ENCODE data around the gene PGPEP1.
"Not testable (repeated sequence)": the region's sequence is repeated elsewhere in the genome, so short reads cannot be mapped to it uniquely, and the experiment has no call there.

Gene PGPEP1

DNA sequence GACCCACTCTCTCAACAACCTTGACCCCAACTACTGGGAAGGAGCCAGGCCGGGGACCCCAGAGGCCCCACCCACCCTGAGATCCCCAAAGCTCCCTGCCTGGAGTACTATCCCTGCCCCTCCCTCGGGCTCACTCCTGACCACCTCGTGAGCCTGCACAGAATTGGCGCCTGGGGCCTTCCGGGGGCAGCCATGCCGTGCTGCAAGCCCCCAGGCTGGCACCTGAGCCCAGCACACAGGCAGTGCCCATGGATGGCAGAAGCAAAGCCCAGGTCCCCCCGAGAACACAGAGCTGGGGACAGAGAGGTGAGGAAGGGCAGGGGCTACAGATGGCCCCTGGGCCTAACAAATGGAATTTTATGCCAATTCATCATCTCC lies 31.5 kb upstream of the PGPEP1 start:
- DNase-seq: no peak

DNA sequence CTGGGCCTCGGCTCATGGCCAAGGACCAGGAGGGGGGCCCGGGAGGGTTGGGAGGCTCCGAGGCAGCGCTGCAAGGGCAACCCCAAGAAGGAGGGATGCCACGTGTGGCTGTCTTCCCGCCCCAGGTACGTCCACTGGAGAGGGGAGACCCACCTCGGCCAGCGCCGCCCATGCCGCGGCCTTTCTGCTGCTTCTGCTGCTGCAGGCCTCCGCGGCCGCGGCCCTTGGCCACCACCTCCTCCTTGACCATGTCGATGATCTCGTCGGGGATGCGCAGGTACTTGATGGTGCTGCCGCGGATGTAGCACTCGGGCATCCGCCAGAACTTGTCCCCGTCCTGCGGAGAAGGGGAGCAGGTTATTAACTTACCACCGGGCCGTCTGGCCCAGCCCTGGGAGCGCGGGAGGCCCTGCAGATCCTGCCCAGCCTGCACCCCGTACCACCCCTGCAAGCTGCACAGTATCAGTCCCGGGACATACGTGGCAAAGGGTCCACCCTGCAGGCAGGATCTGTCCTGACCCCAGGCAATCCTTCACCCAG lies 30.8 kb upstream of the PGPEP1 start:
- DNase-seq: no peak

DNA sequence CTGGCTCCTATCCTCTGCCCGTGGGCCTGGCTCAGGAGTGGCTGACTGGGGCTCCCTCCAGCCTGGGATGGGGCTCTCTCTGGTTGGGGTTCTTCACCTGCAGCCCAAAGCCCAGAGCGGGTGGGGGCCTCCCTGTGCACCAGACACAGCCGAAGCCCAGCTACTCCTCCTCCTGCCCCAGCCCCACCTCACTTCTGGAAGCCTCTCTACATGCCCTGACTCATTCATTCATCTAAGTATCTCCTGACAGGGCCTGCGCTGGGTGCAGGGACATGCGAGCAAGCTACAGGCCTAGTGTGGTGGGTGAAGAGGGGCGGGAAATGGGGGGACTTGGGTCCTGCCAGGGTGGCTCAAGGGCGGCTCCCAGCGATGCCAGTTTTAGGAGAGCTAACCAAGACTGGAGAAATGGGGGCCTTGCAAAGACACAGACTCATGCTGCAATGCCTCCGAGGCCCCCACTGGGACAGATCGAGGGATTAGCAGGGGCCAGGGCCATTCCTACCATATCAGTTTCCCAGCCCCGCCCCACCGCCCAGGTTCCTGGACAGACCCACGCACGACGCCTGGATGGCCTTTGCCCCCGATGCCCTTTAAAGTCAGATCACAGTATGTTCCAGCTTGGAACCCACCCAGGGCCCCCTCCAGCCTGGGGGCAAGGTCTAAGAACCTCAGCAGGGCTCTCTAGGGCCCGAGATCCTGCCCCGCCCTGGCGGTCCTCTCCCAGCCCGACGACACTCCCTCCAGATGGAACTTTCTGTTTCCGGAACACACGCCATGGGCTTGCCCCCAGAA lies 30.1 kb upstream of the PGPEP1 start:
- DNase-seq: no peak

DNA sequence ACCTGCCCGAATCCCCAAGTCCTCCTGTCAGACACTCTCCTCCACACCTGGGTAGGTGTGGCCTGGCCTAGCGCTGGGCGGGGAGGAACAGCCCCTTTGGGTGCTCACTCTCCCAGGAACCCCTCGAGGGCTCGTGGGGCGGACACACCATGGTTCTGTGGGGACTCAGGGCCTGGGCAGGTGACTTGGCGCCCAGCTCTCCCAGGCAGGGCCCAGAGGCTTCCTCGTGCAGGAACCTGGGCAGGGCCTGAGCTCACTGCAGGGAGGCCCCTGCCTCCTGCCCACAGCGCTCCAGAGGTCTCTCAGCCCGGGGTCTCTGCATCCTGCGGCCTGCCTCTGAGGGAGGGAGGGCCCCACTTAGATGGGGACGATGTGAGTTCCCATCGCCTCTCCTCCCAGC lies 29.4 kb upstream of the PGPEP1 start:
- DNase-seq: no peak

- no peak for DNase-seq
Observed at GRCh38 chr19:18311502-18312091, 28.8 kb upstream of the PGPEP1 start.

- no peak for DNase-seq
Observed at GRCh38 chr19:18312092-18312534, 28.3 kb upstream of the PGPEP1 start.

GRCh38 chr19:18313398-18313797 lies 27.0 kb upstream of the PGPEP1 start:
- DNase-seq: no peak

DNA sequence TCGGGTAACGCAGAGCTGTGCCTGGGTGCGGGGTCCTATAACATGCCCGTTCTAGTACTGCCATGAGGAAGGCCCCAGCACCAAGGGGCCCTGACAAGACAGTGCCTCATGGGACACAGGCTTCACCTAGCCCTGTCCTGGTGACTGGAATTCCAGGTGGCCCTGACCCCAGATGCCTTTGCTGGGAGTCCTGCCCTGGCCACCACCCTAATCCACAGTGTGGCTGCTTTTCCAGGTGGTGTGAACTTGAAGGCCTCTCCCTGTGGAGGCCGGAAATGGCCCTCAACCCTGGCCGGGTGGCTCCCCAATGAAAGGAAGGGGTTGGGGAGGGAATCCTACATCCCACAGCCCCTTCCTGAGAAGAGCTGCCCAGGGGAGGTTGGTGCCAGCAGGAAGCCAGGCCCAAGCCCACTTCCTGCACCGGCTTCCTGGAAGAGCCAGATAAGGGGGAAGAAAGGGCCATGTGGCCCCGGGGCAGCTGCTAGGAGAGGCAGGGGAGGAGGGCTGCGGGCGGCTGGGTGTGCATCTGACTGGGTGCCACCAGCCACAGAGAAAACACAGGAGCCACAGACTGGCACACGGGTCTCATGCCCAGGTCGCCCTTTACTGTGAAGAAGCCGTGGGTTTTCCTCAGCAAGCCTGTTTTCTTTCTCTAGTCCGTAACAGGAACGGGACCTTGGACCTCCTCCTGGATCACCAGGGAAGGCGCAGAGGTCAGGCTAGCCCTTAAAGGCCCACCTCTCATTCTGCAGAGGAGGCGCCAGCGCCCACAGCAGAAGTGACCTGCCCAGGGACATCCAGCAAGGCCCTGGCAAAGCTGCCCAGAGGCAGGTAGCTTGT lies 22.2 kb upstream of the PGPEP1 start:
- peak in 1 of 4 experiments; percentile 26 for DNase-seq

- no peak for DNase-seq
Observed at GRCh38 chr19:18319591-18320135, 20.7 kb upstream of the PGPEP1 start.

DNA sequence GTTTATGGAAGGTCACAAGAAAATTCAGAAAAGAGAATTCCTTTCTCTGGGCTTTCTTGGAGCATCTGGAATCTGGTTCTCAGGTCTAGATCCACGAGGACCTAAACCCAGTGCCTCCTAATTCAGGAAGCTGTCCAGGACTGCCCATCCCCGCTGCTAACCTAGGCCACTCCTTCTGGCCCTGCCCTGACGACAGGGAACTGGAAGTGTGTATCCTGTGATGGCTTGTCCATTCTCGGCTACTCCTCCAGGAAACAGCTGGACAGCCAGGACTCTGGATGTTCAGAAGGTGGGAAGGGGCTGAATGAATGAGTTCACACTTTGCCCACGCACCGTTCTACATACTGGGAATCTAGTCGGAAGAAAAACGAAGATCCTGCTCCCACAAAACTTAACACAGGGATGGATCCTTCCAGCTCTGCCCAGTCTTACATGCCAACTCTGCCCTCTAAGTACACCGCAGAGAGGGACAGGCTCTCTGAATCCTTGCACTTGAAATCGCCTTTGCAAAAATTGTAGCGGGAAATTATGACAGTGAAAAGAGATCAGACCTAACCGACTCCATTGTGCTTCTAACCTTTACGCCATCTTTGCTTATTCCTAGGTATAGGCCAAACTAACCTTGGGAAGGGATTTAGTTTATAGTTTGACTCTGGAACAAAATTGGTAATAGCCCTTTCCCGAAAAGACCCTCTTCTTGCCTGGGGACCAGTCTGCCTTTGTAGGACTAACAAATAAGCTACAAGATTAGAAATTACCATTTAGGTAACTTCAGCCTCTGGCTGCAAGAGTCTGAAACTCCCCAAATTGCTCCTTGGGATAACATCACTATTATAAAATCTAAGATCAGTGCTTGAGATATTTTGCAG lies 19.3 kb upstream of the PGPEP1 start:
- DNase-seq: no peak

GRCh38 chr19:18321734-18322102 lies 18.7 kb upstream of the PGPEP1 start:
- no peak for DNase-seq

DNA sequence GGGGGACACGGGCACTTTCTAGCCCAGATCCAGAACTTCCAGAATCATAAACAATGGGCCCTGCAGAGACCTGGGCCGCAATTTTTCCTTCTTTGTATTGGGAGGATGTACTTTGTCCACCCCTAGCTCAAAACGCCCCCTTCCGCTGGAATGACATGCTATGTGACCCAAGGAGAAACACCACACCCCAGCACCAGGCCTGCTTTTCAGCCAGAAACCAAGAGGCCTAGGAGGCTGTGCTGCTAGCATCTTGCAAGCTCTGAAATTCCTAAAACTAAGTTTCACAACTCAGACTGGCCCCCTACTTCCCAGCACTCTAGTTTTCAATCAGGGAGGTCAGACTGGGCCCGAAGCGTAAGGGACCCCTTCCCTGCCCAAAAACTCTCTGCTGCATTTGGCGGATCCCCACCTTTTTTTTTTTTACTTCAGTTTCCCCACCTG lies 18.1 kb upstream of the PGPEP1 start:
- DNase-seq: no peak

DNA sequence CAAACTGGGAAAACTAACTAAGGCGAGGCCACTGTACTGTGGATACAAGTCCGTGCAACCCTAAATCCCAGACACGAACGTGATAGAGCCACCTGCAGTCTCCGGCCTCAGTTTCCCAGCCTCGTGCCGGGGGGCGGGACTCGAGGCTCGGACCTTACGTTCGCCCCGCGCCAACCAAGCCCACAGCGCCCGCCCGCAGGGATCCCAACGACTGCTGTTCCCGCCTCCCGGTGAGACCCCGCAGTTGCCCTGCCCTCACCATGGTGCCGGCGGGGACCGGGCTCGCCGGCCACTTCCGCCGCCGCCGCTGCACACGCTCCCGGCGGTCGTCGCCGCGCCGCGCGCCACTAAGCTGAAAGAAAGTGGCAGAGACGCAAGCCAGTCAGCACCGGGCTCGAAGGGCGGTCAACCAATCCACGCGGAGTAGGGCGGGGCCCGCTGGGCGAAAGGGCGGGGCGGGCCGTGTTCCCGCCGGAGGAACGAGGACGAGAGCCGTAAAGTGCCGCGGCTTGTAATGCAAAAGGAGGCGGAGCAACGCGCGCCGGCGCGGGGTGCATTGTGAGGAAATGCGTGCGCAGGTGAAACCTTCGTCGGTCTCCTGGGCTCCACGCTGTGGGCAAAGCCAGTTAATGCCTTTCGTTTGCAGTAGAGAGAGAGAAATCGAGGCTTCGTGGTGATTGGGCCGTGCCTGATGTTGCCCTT lies 17.5 kb upstream of the PGPEP1 start, which contains the start of gene LSM4:
TSS of gene LSM4 (minus strand) at position 318 of the 702 bp plus-strand sequence. CDS start at position 262, 56 bp downstream.
- DNase-seq: peak; percentile 97 to 99 (median 99)

GRCh38 chr19:18324373-18324731 lies 16.0 kb upstream of the PGPEP1 start:
- not testable (repeated sequence) for DNase-seq

- DNase-seq: no peak
Observed at GRCh38 chr19:18326772-18327171, 13.6 kb upstream of the PGPEP1 start.

GRCh38 chr19:18328340-18329034 lies 11.9 kb upstream of the PGPEP1 start:
- DNase-seq: peak; percentile 45 to 71 (median 58)

GRCh38 chr19:18329035-18329376 lies 11.4 kb upstream of the PGPEP1 start:
- no peak for DNase-seq

GRCh38 chr19:18330868-18331267 lies 9.5 kb upstream of the PGPEP1 start:
- no peak for DNase-seq

GRCh38 chr19:18332917-18333530 lies 7.4 kb upstream of the PGPEP1 start:
- no peak for DNase-seq

- DNase-seq: no peak
Observed at GRCh38 chr19:18333680-18334079, 6.7 kb upstream of the PGPEP1 start.
